Measurements from ENCODE around the gene TMEM242. TPM values are rescaled to one million over a fixed set of nuclear protein-coding genes. Genes with fewer than 3 reads are reported as not detected.

TMEM242 gene
- total RNA-seq, 1 experiment from 2014 or later: 8.7 TPM

- H3K27me3 Mint-ChIP-seq (ENCODE audit: low read depth): no peaks in the 10 kb centered on the region; the same call in 1 of the 2 replicates
- ChIA-PET CTCF (interaction anchor here (0.5 kb wide), 1 partner anchor 25 kb away, joined by 3 read pairs; no protein-coding TSS in a partner anchor), POLR2A (no interaction called here)
- no peaks in the 10 kb centered on the region for H3K4me1 Mint-ChIP-seq
- no peak for DNase-seq (ENCODE audit: low spot score)
- H3K27ac Mint-ChIP-seq: no peak overlapping the region
- H3K36me3 Mint-ChIP-seq: peaks cover 5% of the 10 kb centered on the region; the same call in 1 of the 2 replicates
- no peak for TF ChIP-seq NR3C1 (CRISPR knock-in tag; conservative IDR thresholded peaks at IDR 0.05; ENCODE audit: low read depth)
- TF ChIP-seq CREM (CRISPR knock-in tag; IDR thresholded peaks at IDR 0.05): no peak
- no peak for TF ChIP-seq ATF1 (CRISPR knock-in tag; IDR thresholded peaks at IDR 0.05)
- TF ChIP-seq ZNF396 (CRISPR knock-in tag; IDR thresholded peaks at IDR 0.05; ENCODE audit: borderline replicate concordance): no peak
- no peak for TF ChIP-seq ZNF281 (CRISPR knock-in tag; IDR thresholded peaks at IDR 0.05)
- no peak for TF ChIP-seq OVOL2 (CRISPR knock-in tag; IDR thresholded peaks at IDR 0.05; ENCODE audit: borderline replicate concordance)
- H3K4me3 Mint-ChIP-seq: no peak overlapping the region
- no peak for ATAC-seq
- peaks cover 13% of the 10 kb centered on the region for H3K9me3 Mint-ChIP-seq
These were observed 71.6 kb downstream of the TMEM242 start for GRCh38 chr6:157251586-157252247.

GRCh38 chr6:157249826-157250225 is 73.5 kb downstream of the TMEM242 start:
- no peak overlapping the region for H3K27ac Mint-ChIP-seq
- no peaks in the 10 kb centered on the region for H3K27me3 Mint-ChIP-seq (ENCODE audit: low read depth)
- peaks cover 5% of the 10 kb centered on the region; the same call in 1 of the 2 replicates for H3K36me3 Mint-ChIP-seq
- ChIA-PET POLR2A (no interaction called here), CTCF (no interaction called here)
- TF ChIP-seq ZMAT4 (CRISPR knock-in tag; IDR thresholded peaks at IDR 0.05) (no peak), ZNF396 (CRISPR knock-in tag; IDR thresholded peaks at IDR 0.05; ENCODE audit: borderline replicate concordance) (no peak), CDX4 (CRISPR knock-in tag; IDR thresholded peaks at IDR 0.05; ENCODE audit: borderline replicate concordance) (no peak), HMGA2 (CRISPR knock-in tag; IDR thresholded peaks at IDR 0.05) (no peak), FOXP1 (CRISPR knock-in tag; IDR thresholded peaks at IDR 0.05; ENCODE audit: borderline replicate concordance) (no peak), RORB (CRISPR knock-in tag; IDR thresholded peaks at IDR 0.05) (no peak), SOX15 (CRISPR knock-in tag; IDR thresholded peaks at IDR 0.05) (no peak), ZNF219 (CRISPR knock-in tag; IDR thresholded peaks at IDR 0.05; ENCODE audit: borderline replicate concordance) (no peak), ZNF121 (CRISPR knock-in tag; IDR thresholded peaks at IDR 0.05) (no peak), ATF1 (CRISPR knock-in tag; IDR thresholded peaks at IDR 0.05) (no peak), HMGXB4 (CRISPR knock-in tag; IDR thresholded peaks at IDR 0.05) (no peak)
- H3K4me1 Mint-ChIP-seq: no peaks in the 10 kb centered on the region
- ATAC-seq: no peak
- no peak overlapping the region for H3K4me3 Mint-ChIP-seq
- peaks cover 13% of the 10 kb centered on the region for H3K9me3 Mint-ChIP-seq
- no peak for DNase-seq (ENCODE audit: low spot score)

GRCh38 chr6:157248264-157248663 is 75.1 kb downstream of the TMEM242 start:
- no peak for ATAC-seq
- TF ChIP-seq ZNF396 (CRISPR knock-in tag; IDR thresholded peaks at IDR 0.05; ENCODE audit: borderline replicate concordance) (no peak), CREB1 (CRISPR knock-in tag; IDR thresholded peaks at IDR 0.05) (no peak), SOX15 (CRISPR knock-in tag; IDR thresholded peaks at IDR 0.05) (no peak), NFATC4 (CRISPR knock-in tag; IDR thresholded peaks at IDR 0.05) (no peak), ZNF423 (CRISPR knock-in tag; IDR thresholded peaks at IDR 0.05) (no peak), ZMAT4 (CRISPR knock-in tag; IDR thresholded peaks at IDR 0.05) (no peak), ZNF317 (CRISPR knock-in tag; IDR thresholded peaks at IDR 0.05; ENCODE audit: borderline replicate concordance, low read depth) (no peak), ZNF416 (CRISPR knock-in tag; IDR thresholded peaks at IDR 0.05) (no peak), CDX4 (CRISPR knock-in tag; IDR thresholded peaks at IDR 0.05; ENCODE audit: borderline replicate concordance) (no peak), NR3C1 (CRISPR knock-in tag; conservative IDR thresholded peaks at IDR 0.05; ENCODE audit: low read depth) (no peak)
- peaks cover 13% of the 10 kb centered on the region for H3K9me3 Mint-ChIP-seq
- no peaks in the 10 kb centered on the region for H3K27me3 Mint-ChIP-seq (ENCODE audit: low read depth)
- H3K27ac Mint-ChIP-seq: no peak overlapping the region
- no peak for DNase-seq (ENCODE audit: low spot score)
- ChIA-PET CTCF (no interaction called here), POLR2A (no interaction called here)
- peaks cover 5% of the 10 kb centered on the region; the same call in 1 of the 2 replicates for H3K36me3 Mint-ChIP-seq
- H3K4me3 Mint-ChIP-seq: no peak overlapping the region
- no peaks in the 10 kb centered on the region for H3K4me1 Mint-ChIP-seq
